NOMO-1 (cell line): Measurements from ENCODE around the gene CCNB2.

Experiments
- DNase-seq, 2 experiments: peaks; one replicate each; lab custom pipeline; 2025; ENCODE audit not compliant: unreplicated experiment in 2 of 2; lab: John Stamatoyannopoulos, UW

The CCNB2 gene

DNA sequence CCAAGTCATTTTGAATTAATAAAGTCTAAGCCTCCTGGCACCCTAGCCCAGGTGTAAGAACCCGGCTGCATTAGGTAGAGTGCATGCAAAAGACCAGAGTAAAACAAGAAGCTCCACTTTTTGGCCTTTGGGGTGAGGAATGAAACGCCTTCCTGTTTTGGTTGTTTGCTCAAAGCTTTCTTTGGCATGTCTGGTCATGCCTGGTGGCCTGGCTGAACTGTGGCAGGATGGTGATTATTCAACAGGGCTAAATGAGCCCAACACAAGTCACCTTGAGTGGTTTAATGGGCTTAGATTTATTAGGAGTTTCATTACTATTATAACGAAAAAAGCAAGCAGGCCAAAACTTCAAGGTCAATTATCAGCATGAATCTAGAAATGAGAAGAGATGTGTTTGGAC is 60.8 kb downstream of the CCNB2 start:
- peak; percentile 88 to 89 for DNase-seq

DNA sequence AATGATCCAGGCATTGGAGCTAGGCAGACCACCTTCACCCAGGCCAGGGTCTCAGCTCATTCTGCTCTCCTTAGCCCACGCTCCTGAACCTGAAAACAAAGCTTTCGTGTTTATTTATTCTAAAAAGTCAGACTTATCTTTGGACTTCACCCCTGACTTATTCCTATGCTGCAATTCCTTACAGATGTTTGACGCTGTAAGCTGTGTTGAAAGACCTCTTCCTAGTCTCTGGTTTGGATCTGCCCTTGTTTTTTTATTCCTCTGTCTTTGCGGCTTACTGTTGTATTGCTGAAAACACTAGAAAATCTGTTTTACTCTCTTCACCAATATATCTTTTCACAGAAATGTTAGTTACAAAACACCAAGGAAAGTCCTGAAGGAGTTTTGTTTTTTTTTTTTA is 61.2 kb downstream of the CCNB2 start:
- peak in 1 of 2 experiments; percentile 27 for DNase-seq

DNA sequence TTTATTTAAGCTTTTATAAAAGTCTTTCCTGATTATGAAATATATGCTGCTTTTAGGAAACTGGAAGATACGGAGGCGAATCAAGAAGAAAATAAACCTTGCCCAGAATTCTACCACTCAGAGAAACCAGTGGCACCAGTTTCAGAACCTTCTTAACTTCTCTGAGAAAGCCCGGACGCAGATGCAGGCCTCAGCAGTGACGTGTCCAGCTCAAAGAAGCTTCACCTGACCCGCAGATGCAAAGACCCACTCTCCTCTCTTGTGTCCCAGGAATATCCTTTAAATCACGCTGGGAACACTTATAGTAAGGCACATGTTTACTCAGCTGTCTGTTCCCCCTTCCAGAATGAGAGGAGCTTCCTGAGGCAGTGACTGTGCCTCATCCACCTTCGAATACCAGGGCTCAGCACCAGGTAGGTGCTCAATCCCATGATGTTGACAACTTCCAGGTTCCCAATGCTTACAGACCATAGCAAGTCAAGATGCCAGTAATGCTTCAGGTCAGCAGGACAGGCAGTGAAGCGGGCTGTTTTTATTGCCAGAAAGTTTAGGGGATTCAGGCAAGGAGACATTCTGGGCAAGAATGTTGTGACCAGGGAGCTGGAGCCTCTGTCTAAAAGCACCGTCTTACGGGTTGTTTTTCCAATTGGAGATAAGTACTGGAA is 61.8 kb downstream of the CCNB2 start:
- DNase-seq: no peak

DNA sequence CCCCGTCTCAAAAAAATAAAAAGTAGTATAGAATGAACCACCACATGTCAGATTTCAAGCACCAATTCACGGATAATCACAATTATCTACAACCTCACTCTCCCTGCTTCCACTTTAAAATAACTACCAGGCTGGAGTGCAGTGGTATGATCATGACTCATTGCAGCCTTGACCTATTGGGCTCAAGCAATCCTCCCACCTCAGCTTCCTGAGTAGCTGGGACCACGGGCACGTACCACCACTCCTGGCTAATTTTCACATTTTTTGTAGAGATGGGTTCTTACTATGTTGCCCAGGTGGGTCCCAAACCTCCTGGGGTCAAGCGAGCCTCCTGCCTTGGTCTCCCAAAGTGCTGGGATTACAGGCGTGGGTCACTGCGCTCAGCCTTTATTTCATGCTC is 63.6 kb downstream of the CCNB2 start:
- DNase-seq: no peak

DNA sequence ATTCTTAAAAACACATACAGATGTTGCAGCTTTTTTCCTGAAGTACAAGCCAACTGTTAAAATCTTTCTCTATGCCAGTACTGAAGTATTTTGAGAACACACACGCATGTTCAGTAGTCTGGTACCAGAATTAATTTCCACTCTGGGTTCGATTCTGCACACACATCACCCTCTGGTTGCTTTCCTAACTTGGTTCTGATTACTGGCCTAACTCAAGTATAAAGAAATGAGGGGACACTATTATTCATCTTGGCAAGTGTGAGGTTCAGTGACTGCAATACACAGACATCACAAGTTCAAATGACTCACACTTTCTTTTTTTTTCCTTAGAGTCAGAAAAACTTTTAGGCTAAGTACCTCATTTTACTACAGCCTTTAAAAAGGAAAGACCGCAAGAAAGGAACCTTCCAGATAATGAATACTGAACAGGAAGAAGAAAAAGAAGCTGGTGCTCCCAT is 64.3 kb downstream of the CCNB2 start:
- DNase-seq: peak; percentile 49 to 77

DNA sequence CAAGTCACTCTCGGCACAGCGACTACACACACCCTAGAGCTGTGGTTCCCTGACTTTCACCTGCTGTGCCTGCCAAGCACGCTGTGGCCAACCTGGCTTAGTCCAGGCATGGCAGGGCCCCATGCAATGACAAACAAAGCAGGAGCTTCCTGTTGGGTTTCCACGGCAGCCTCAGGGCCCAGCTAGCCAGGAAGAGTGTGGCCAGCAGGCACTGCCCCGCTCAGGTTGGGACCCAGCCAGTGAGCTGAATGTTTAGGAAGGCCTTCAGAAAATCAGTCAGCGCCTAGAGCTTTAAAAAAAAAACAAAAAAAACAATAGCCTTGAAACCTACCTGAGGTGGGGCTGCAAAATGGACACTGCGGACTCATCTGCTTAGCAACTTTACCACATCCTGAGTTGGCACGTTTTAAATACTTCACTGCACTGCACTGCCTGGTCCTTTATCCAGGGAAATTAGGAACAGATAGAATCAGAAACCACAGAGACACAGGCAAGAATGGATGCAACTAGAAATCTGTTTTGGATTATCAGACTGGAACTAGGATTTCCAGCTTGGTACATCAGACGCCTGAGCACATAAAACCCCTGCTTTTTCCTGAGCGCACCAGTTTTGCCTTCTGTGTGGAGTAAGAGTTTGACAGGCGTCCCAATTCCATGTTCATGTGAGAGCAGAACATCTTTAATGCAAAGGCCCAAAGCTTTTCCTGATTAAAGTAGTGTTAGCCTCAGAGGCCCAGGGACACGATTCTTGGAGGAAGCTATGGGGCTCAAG is 65.5 kb downstream of the CCNB2 start:
- no peak for DNase-seq

DNA sequence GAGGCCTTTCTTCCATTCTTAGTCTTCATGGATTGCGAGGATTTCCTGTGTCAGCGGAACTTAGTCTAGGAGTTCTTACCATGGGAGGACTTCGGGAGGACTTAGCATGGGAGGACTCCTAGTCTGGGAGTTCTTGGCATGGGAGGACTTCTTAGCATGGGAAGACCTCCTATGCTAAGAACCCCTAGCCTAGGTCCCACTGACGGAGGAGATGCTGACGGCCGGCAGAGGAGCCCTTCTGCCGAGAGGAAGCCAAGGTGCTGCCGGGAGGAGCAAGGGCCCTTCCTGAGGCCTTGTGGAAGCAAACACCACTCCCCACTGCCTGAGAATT is 66.1 kb downstream of the CCNB2 start:
- no peak for DNase-seq

GRCh38 chr15:59172289-59172901 is 67.4 kb downstream of the CCNB2 start:
- no peak for DNase-seq

DNA sequence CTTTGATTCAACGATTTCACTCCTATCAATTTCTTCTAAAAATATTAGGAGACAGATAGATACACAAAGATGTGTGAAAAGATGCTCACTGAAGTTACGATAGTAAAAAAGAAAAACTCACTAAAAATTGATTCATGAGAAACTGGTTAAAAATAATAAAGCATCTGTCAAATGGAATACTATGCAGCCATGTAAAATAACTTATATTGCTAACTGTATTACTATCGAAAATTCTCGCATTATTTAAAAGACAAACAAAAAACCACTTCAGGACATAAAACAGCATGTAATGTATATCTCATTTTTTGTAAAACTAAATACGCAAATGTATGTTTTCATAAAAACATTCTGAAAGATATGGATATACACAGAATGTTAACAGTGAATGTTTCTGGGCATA is 68.2 kb downstream of the CCNB2 start:
- no peak for DNase-seq

- DNase-seq: no peak
These were observed 69.3 kb downstream of the CCNB2 start for GRCh38 chr15:59174151-59174834.
